CD4-positive, alpha-beta T cell treated with Interleukin-15 for 1 hour (primary cell): ENCODE data around the gene C2orf92.
A peak's percentile ranks its signal among the peaks of the same experiment; 100 is the strongest.
"Not testable (repeated sequence)": the region's sequence is repeated elsewhere in the genome, so short reads cannot be mapped to it uniquely, and the experiment has no call there.

ENCODE experiments used
- DNase-seq: peaks from one replicate; pipeline ENCODE4 v3.0.0-alpha.2; 2020

Gene C2orf92

GRCh38 chr2:97660044-97660774, 9.3 kb upstream of the C2orf92 start:
- DNase-seq: no peak

GRCh38 chr2:97660775-97661389, 8.6 kb upstream of the C2orf92 start:
- DNase-seq: no peak

- no peak for DNase-seq
Observed at GRCh38 chr2:97661927-97662326, 7.6 kb upstream of the C2orf92 start.

GRCh38 chr2:97662386-97662894, 7.1 kb upstream of the C2orf92 start:
- no peak for DNase-seq

- peak; percentile 75 for DNase-seq
Observed at GRCh38 chr2:97662895-97663625, 6.5 kb upstream of the C2orf92 start.

GRCh38 chr2:97663626-97663961, 5.9 kb upstream of the C2orf92 start:
- no peak for DNase-seq

- peak; percentile 99 for DNase-seq
Observed at GRCh38 chr2:97663962-97664635, 5.4 kb upstream of the C2orf92 start, which contains the start of gene ACTR1B. Gene ACTR1B, minus strand, starts transcription at chr2:97664044. Its CDS starts 154 bp downstream, at chr2:97663890.

GRCh38 chr2:97664636-97664970, 4.9 kb upstream of the C2orf92 start:
- DNase-seq: no peak

GRCh38 chr2:97670471-97670870, 958 bp downstream of the C2orf92 start:
- DNase-seq: no peak

- no peak for DNase-seq
Observed at GRCh38 chr2:97671526-97671925, 2.0 kb downstream of the C2orf92 start.

GRCh38 chr2:97672606-97673140, 3.2 kb downstream of the C2orf92 start:
- DNase-seq: not testable (repeated sequence)

GRCh38 chr2:97673182-97673914, 3.8 kb downstream of the C2orf92 start:
- DNase-seq: no peak

- DNase-seq: no peak
Observed at GRCh38 chr2:97673915-97674283, 4.4 kb downstream of the C2orf92 start.

GRCh38 chr2:97675430-97676113, 6.1 kb downstream of the C2orf92 start:
- DNase-seq: no peak

- DNase-seq: no peak
Observed at GRCh38 chr2:97676620-97677019, 7.1 kb downstream of the C2orf92 start.

- no peak for DNase-seq
Observed at GRCh38 chr2:97677480-97677879, 8.0 kb downstream of the C2orf92 start.

- no peak for DNase-seq
Observed at GRCh38 chr2:97678298-97678697, 8.8 kb downstream of the C2orf92 start.

GRCh38 chr2:97687235-97687634, 17.7 kb downstream of the C2orf92 start:
- not testable (repeated sequence) for DNase-seq

GRCh38 chr2:97688062-97688827, 18.7 kb downstream of the C2orf92 start:
- no peak for DNase-seq

GRCh38 chr2:97691166-97691565, 21.7 kb downstream of the C2orf92 start:
- DNase-seq: no peak

GRCh38 chr2:97693476-97693875, 24.0 kb downstream of the C2orf92 start:
- DNase-seq: no peak
